Activated naive CD8-positive, alpha-beta T cell treated with anti-CD3 and anti-CD28 coated beads, Interleukin-2, amount 50 U/mL, for 24 hours (primary cell): ENCODE measurements around the gene NUP133.
"Not testable (repeated sequence)": the region's sequence is repeated elsewhere in the genome, so short reads cannot be mapped to it uniquely, and the experiment has no call there.

Experiments
- ATAC-seq: fragments of 150-1000 bp; cut with Tn5 transposase; one replicate; pipeline ENCODE4 v1.10.0; 2021
- DNase-seq: peaks from one replicate; pipeline ENCODE4 v3.0.0; 2021
- H3K27ac Mint-ChIP-seq: one replicate; pipeline ENCODE4 v1.8.0; 2021; ENCODE audit warnings: mild to moderate bottlenecking, mixed read lengths
- H3K27me3 Mint-ChIP-seq: one replicate; pipeline ENCODE4 v1.8.0; 2021; ENCODE audit warnings: mixed read lengths
- H3K36me3 Mint-ChIP-seq: one replicate; pipeline ENCODE4 v1.8.0; 2021; ENCODE audit warnings: low read depth, mixed read lengths
- H3K4me1 Mint-ChIP-seq: one replicate; pipeline ENCODE4 v1.8.0; 2021; ENCODE audit warnings: mixed read lengths
- H3K4me3 Mint-ChIP-seq: one replicate; pipeline ENCODE4 v1.8.0; 2021; ENCODE audit warnings: mild to moderate bottlenecking, moderate library complexity, mixed read lengths
- H3K9me3 Mint-ChIP-seq: one replicate; pipeline ENCODE4 v1.8.0; 2021; ENCODE audit warnings: mixed read lengths

The NUP133 gene

DNA sequence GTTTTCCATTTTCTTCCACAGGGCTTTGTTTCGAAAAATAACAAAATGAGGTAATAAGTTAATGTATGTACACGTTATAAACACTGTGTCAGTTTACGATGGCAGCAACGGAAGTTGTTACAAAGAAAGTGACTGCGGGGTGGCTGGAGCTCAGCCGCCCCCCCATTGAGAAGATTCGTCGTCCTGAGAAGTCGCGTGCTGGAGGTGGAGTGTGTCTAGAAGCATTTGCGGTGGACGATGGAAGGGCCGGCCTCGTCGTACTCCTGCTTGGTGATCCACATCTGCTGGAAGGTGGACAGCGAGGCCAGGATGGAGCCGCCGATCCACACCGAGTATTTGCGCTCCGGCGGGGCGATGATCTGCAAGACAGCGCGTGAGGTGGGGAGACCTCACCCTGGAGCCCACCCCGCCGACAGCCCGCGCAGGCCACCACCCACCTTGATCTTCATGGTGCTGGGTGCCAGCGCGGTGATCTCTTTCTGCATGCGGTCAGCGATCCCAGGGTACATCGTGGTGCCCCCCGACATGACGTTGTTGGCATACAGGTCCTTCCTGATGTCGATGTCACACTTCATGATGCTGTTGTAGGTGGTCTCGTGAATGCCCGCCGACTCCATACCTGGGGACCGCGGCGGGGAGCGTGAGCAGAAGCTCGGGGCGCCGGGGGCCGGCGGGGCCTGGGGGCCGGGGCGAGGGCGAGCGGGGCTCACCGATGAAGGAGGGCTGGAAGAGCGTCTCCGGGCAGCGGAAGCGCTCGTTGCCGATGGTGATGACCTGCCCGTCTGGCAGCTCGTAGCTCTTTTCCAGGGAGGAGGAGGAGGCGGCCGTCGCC, 76.6 kb downstream of the NUP133 start:
- Mint-ChIP-seq H3K36me3 (peaks cover 2% of the 10 kb centered on the region), H3K9me3 (no peaks in the 10 kb centered on the region), H3K4me3 (peak overlapping the region; percentile 72), H3K27me3 (peaks cover 77% of the 10 kb centered on the region), H3K4me1 (peaks cover 16% of the 10 kb centered on the region), H3K27ac (no peak overlapping the region)
- DNase-seq (no peak), ATAC-seq (no peak)

DNA sequence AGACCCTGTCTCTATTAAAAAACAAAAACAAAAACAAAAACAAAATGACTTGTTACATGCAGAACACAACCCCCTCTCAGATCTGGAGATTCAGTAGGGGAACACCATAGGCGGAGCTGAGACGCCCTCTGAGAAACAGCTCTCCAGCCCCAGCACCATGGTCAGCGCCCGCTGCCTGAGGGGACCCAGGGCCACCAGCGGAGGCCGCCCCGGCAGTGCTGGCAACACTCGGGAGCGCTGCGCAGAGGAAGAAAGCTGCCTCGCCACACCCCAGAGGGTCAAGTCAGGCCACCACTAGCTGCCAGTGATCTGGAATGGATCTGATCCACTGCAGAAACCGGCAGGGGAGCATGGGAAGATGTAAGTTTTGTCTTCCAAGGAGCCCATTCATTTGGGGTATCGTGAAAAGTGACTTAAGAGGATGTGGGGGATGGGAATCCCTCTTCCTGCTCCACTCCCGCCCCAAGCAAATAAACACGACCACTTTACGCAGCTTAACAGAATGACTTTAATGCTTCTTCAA, 77.3 kb downstream of the NUP133 start:
- Mint-ChIP-seq H3K27me3 (peaks cover 79% of the 10 kb centered on the region), H3K9me3 (no peaks in the 10 kb centered on the region), H3K27ac (no peak overlapping the region), H3K4me3 (peak overlapping the region; percentile 72), H3K4me1 (peaks cover 16% of the 10 kb centered on the region), H3K36me3 (peaks cover 2% of the 10 kb centered on the region)
- peak; percentile 42 for ATAC-seq
- peak; percentile 69 for DNase-seq

DNA sequence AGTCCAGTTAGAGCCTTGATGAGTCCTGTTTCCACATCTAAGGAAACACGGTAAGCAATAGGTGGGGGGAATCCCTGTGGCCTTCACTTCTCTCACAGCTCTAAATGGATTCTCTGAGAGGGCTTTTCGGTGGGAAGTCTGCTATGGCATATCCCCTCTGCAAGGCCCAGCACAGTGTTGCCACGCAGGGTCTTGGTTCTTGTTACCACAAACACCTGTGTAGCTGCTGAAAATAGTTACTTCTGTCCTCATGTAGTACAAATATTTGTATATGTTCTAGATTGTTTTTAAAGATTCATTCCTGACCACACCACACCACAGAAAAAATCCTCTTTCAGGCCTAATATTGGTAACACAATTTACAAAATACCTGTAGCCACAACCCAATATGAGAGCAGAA, 79.9 kb downstream of the NUP133 start:
- Mint-ChIP-seq H3K4me3 (no peak overlapping the region), H3K9me3 (peaks cover 7% of the 10 kb centered on the region)

DNA sequence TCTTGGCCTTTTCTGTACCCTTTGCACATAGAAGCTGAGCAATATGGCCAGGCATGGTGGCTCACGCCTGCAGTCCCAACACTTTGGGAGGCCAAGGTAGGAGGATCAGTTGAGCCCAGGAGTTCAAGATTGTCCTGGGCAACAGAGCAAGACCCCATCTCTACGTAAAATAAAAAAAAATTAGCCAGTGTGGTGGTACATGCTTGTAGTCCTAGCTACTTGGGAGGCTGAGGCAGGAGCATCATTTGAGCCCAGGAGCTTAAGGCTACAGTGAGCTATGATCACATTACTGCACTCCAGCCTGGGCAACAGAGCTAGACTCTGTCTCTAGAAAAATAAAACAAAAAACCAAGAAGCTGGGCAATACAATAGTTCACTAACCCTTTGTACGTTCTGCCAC, 80.6 kb downstream of the NUP133 start:
- Mint-ChIP-seq H3K27me3 (peaks cover 77% of the 10 kb centered on the region), H3K36me3 (peaks cover 4% of the 10 kb centered on the region), H3K4me3 (no peak overlapping the region), H3K27ac (no peak overlapping the region), H3K4me1 (peaks cover 13% of the 10 kb centered on the region), H3K9me3 (peaks cover 12% of the 10 kb centered on the region)
- ATAC-seq (no peak), DNase-seq (no peak)

More for the DNA sequence above, 79.9 kb downstream of the NUP133 start:
- Mint-ChIP-seq H3K36me3 (peaks cover 2% of the 10 kb centered on the region), H3K27me3 (peaks cover 78% of the 10 kb centered on the region), H3K27ac (no peak overlapping the region), H3K4me1 (peaks cover 16% of the 10 kb centered on the region)
- DNase-seq (no peak), ATAC-seq (no peak)

DNA sequence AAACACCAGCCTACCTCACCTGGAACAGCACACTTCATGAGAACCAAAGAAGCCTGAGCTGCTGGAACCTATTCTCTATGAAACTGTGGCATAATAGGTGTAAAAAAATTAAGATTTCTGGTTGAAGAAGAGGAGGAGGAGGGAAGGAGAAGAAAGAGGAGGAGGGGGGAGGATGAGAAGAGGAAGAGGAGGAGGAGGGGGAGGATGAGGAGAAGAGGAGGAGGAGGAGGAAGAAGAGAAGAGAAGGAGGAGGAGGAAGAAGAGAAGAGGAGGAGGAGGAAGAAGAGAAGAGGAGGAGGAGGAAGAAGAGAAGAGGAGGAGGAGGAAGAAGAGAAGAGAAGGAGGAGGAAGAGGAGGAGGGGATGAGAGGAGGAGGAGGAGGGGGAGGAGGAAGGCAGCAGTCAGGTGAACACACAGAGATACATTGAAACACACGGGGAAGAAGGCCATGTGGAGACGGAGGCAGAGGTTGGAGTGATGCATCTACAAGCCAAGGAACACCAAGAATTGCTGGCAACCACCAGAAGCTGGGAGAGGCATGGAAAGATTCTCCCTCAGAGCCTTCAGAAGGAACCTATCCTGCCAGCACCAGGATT, 82.5 kb downstream of the NUP133 start:
- no peak for ATAC-seq
- H3K4me3 Mint-ChIP-seq: no peak overlapping the region
- H3K27me3 Mint-ChIP-seq: peaks cover 63% of the 10 kb centered on the region
- DNase-seq: no peak
- peaks cover 2% of the 10 kb centered on the region for H3K36me3 Mint-ChIP-seq
- H3K4me1 Mint-ChIP-seq: peaks cover 1% of the 10 kb centered on the region
- H3K27ac Mint-ChIP-seq: no peak overlapping the region
- peaks cover 12% of the 10 kb centered on the region for H3K9me3 Mint-ChIP-seq

DNA sequence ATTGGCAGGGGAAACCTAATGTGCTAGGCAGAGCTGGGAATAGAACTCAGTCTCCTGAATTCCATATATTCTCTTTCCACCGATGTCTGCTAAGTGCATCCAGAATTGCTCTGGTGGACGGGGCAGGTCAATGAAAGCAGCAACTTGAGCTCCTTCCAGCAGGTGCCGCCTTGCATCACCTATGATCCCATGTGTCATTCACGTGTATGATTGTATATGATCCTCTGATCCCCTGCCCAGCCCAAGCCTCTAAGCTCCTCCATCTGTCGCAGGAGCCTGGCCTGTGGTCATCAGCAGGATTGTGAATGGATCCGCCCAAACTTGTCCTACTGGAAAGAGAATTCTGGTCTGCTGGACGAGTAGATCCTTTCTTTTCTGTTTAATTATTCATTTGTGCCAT, 87.4 kb downstream of the NUP133 start:
- DNase-seq (no peak), ATAC-seq (no peak)
- Mint-ChIP-seq H3K27me3 (peaks cover 34% of the 10 kb centered on the region), H3K9me3 (peaks cover 12% of the 10 kb centered on the region), H3K4me1 (no peaks in the 10 kb centered on the region), H3K36me3 (peaks cover 2% of the 10 kb centered on the region), H3K27ac (no peak overlapping the region), H3K4me3 (no peak overlapping the region)

DNA sequence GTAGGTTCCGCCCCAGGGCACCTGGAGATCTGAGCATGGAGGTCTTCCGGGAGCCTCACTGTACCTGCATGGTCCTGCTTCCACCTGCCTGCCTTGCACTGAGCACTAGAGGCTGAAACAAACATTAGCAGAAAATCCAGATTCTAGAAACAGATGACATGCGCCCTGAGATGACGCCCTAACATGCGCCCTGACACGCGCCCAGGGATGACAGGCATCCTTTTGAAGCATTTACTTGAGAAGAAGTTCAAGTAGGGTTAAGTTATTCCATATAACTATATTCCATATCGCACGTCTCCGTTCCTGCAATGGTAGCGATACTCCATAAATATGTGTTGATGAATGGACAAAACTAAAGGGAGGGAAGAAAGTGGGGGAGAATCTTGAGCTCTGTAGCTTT, 87.9 kb downstream of the NUP133 start:
- Mint-ChIP-seq H3K9me3 (peaks cover 12% of the 10 kb centered on the region), H3K27ac (no peak overlapping the region), H3K4me3 (no peak overlapping the region), H3K36me3 (peaks cover 2% of the 10 kb centered on the region), H3K4me1 (no peaks in the 10 kb centered on the region), H3K27me3 (peaks cover 30% of the 10 kb centered on the region)
- no peak for DNase-seq
- ATAC-seq: no peak

DNA sequence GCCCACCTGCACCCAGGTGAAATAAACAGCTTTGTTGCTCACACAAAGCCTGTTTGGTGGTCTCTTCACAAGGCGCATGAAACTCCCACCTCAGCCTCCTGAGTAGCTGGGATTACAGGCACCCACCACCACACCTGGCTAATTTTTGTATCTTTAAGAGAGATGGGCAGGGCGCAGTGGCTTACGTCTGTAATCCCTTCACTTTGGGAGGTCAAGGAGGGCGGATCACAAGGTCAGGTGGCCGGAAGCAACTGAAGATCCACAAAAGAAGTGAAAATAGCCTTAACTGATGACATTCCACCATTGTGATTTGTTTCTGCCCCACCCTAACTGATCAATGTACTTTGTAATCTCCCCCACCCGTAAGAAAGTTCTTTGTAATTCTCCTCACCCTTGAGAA, 89.6 kb downstream of the NUP133 start:
- not testable (repeated sequence) for ATAC-seq, H3K4me1 Mint-ChIP-seq, DNase-seq, H3K9me3 Mint-ChIP-seq, H3K27ac Mint-ChIP-seq, H3K4me3 Mint-ChIP-seq, H3K36me3 Mint-ChIP-seq
- H3K27me3 Mint-ChIP-seq: peaks cover 24% of the 10 kb centered on the region

DNA sequence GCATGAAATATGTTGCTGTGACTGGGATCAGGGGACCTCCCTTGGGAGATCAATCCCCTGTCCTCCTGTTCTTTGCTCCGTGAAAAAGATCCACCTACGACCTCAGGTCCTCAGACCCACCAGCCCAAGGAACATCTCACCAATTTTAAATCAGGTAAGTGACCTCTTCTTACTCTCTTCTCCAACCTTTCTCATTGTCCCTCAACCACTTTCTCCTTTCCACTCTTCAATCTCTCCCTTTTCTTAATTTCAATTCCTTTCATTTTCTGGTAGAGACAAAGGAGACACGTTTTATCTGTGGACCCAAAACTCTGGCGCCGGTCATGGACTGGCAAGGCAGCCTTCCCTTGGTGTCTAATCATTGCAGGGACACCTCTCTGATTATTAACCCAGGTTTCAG, 95.3 kb downstream of the NUP133 start:
- not testable (repeated sequence) for ATAC-seq, H3K4me3 Mint-ChIP-seq, H3K9me3 Mint-ChIP-seq, H3K27ac Mint-ChIP-seq, H3K36me3 Mint-ChIP-seq, DNase-seq
- Mint-ChIP-seq H3K4me1 (peaks cover 11% of the 10 kb centered on the region), H3K27me3 (peaks cover 49% of the 10 kb centered on the region)

DNA sequence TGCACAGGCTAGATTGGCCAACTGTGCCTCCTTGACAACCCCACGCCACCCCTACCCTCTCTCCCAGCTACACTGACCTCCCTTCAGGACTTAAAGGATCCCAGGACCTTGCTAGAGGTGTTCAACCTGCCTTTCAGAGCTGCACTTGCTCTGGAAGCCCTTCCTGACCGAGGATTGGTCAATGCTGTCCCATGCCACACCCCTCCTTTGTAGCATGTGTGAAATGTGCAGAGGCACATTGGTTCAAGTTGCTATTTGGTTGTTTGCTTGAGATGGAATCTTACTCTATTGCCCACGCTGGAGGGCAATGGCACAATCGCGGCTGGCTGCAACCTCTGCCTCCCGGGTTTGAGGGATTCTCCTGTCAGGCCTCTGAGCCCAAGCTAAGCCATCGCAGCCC, 96.1 kb downstream of the NUP133 start:
- DNase-seq (no peak), ATAC-seq (no peak)
- H3K36me3 Mint-ChIP-seq: no peaks in the 10 kb centered on the region
- H3K4me3 Mint-ChIP-seq: no peak overlapping the region
- no peak overlapping the region for H3K27ac Mint-ChIP-seq
- peaks cover 16% of the 10 kb centered on the region for H3K4me1 Mint-ChIP-seq
- H3K27me3 Mint-ChIP-seq: peaks cover 56% of the 10 kb centered on the region
- H3K9me3 Mint-ChIP-seq: no peaks in the 10 kb centered on the region

DNA sequence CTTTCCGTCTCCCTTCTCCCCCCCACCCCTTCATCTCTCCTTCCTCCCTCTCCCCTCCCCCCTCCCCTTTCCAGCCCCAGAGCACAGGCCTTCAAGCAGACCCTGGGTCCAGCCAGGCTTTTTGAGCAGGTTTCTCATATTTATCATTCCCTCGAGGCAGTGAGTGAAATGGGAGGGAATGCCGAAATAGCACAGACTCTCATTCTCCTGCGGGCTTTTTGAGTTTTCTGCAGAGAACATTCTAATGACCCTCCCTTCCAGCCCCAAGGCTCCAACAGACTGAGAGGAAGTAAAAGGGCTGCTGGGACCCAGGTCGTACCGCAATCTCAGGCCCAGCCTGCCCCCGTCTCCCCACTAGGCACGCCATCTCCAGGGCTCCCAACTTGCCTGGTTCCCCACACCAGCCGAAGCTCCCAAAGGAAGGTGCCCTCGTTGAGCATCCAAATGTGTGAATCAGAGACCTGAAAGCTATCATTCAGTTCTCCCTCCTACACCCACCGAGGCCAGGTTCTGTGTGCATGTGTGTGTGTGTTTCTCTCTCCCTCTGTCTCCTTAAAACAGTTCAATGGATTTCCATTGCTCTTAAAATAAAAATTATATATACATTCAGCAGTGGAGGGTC, 96.6 kb downstream of the NUP133 start:
- Mint-ChIP-seq H3K36me3 (no peaks in the 10 kb centered on the region), H3K9me3 (no peaks in the 10 kb centered on the region)

DNA sequence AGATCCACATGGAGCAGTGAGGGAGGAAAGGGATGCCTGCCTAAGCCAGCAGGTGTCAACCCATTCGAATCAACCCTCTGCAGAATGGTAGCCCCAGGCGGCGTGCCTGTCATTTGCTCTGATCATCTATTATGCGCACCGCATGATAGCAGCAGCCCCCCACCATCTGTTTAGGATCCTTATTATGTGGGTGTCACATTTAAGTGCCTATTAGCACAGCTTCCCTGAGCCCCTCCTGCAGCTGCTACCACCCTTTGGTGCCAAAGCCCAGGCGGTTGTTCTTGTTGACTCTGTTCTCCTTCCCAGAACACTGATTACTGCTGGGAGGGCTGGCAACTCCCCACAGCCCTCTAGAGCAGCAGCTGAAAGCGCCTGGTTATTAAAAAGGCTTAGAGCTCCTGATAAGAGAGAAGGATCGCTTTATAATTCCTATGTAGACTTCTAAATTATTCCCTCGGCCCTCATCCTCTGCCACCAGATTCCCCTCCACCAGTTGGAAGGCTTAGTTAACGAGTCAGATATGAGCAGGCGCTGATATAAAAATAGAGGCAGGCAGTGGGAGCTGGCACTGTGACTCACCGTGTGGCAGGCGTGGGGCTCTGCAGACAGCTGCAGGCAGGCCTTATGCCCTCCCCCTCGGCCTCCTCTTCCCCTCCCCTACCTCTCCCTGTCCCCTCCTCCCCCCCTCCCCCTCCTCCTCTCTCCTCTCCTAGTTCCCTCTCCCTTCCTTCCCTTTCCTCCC, 97.3 kb downstream of the NUP133 start:
- DNase-seq: peak; percentile 20
- H3K4me1 Mint-ChIP-seq: peaks cover 20% of the 10 kb centered on the region
- peaks cover 67% of the 10 kb centered on the region for H3K27me3 Mint-ChIP-seq
- H3K27ac Mint-ChIP-seq: no peak overlapping the region
- no peaks in the 10 kb centered on the region for H3K36me3 Mint-ChIP-seq
- H3K9me3 Mint-ChIP-seq: no peaks in the 10 kb centered on the region
- ATAC-seq: peak; percentile 83
- no peak overlapping the region for H3K4me3 Mint-ChIP-seq

More for the DNA sequence above, 96.6 kb downstream of the NUP133 start:
- Mint-ChIP-seq H3K27me3 (peaks cover 61% of the 10 kb centered on the region), H3K27ac (no peak overlapping the region), H3K4me3 (no peak overlapping the region), H3K4me1 (peaks cover 20% of the 10 kb centered on the region)
- ATAC-seq (no peak), DNase-seq (no peak)

DNA sequence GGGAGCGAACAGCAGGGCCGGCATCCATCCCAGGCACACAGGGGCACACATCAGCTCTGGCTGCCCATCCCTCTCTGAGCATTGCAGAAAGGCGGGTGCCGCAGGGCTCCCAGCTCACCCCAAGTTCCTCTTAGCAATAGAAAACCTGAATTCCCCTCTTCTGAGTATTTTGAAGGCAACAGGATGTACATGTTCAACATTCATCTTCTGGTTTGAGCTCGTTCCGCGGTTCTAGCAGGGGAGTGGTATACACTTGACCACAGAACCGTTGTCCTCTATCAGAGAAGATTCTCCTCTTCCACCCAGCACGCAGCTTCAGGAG, 97.8 kb downstream of the NUP133 start:
- peaks cover 20% of the 10 kb centered on the region for H3K4me1 Mint-ChIP-seq
- peaks cover 72% of the 10 kb centered on the region for H3K27me3 Mint-ChIP-seq
- no peak overlapping the region for H3K27ac Mint-ChIP-seq
- ATAC-seq (no peak), DNase-seq (no peak)
- no peaks in the 10 kb centered on the region for H3K9me3 Mint-ChIP-seq
- H3K4me3 Mint-ChIP-seq: no peak overlapping the region
- H3K36me3 Mint-ChIP-seq: no peaks in the 10 kb centered on the region

DNA sequence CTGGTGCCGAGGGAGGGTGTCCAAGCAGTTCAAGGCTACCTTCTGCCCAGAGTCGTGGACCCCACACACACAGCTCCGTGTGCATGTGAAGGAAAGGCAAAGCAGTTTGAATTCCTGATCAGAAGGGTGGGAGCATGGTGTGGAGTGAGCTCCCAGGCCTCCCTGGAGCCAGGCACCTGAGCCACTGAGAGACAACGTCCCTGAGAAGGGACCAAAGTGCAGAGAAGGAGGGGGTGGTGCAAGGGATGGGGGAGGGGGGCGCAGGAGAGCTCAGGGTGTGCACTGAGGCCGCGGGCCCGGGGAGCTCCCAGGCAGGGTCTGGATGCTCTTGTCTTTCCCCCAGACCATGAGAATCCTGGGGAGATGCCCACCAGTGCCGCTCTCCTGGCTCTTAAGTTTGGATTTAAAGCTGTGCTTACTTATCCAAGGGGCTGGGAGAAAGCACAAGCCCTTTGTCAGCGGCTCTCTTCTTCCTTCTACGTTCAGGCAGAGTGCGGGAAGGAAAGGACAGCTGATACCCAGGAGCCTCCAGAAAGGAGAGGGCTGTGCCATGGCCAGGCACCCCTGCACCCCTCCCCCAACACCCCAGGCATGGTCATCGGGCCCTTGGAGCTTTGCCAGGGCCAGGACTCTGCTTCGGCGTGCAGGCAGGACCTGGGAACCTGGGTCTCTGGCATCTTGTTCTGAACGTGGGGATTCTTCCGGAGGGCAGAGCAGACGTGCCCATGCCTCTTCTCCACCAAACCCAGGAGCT, 98.3 kb downstream of the NUP133 start:
- no peak overlapping the region for H3K4me3 Mint-ChIP-seq
- H3K36me3 Mint-ChIP-seq: no peaks in the 10 kb centered on the region
- no peak for ATAC-seq
- H3K27me3 Mint-ChIP-seq: peaks cover 76% of the 10 kb centered on the region
- no peak for DNase-seq
- no peak overlapping the region for H3K27ac Mint-ChIP-seq
- H3K4me1 Mint-ChIP-seq: peaks cover 20% of the 10 kb centered on the region
- no peaks in the 10 kb centered on the region for H3K9me3 Mint-ChIP-seq
